ACHN (cell line): ENCODE data around the gene PSMF1.
"Not testable (repeated sequence)": the region's sequence is repeated elsewhere in the genome, so short reads cannot be mapped to it uniquely, and the experiment has no call there.

Experiments used
- DNase-seq: peaks from one replicate; pipeline ENCODE4 v3.0.0-alpha.2; 2015
- in situ Hi-C: cut with HindIII; loops from 2 replicates; pipeline ENCODE4 v1.10.0; 2017; ENCODE audit warnings: low sequenced_read_pairs, low pct_ligation_motif_present, low pct_unique_long_range_greater_than_20kb

Gene PSMF1

GRCh38 chr20:1203630-1204029, 85.2 kb downstream of the PSMF1 start:
- DNase-seq = no peak
- in situ Hi-C loops = no loop called here

GRCh38 chr20:1204113-1204512, 85.7 kb downstream of the PSMF1 start:
- in situ Hi-C loops = no loop called here
- DNase-seq = no peak

DNA sequence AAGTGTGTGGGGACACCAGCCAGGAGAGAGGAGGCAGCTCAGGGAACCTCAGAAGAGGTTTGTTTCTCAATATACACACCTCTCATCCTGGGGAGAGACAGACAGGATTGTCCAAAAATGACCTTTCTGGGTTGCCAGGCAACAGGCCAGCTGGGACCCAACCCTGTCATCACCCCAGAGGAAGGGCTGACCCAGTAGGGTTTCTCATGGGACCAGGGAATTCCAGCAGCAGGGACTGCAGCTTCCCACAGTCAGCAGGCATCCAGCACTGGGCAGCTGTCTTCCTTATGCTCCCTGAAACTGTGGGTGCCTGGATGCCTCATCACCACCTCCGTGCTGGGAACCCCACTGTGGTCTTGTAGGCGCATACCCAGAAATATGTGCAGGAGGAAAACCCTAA, 86.2 kb downstream of the PSMF1 start:
- in situ Hi-C loops = no loop called here

DNA sequence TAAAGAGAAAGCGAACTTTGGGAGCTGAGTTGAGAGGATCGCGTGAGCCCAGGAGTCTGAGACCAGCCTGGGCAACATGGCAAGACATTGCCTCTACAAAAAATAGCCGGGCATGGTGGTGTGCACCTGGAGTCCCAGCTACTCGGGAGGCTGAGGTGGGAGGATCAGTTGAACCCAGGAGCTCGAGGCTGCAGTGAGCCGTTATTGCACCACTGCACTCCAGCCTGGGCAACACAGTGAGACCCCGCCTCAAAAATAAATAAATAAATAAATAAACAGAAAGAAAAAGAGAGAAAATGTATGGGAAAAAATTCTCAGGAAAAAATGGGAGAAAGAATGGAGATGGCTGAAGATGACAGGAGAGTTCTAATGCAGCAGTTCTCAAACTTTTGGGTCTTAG, 87.4 kb downstream of the PSMF1 start:
- in situ Hi-C loops = no loop called here
- DNase-seq = no peak

More for the DNA sequence above, 86.2 kb downstream of the PSMF1 start:
- DNase-seq = no peak

DNA sequence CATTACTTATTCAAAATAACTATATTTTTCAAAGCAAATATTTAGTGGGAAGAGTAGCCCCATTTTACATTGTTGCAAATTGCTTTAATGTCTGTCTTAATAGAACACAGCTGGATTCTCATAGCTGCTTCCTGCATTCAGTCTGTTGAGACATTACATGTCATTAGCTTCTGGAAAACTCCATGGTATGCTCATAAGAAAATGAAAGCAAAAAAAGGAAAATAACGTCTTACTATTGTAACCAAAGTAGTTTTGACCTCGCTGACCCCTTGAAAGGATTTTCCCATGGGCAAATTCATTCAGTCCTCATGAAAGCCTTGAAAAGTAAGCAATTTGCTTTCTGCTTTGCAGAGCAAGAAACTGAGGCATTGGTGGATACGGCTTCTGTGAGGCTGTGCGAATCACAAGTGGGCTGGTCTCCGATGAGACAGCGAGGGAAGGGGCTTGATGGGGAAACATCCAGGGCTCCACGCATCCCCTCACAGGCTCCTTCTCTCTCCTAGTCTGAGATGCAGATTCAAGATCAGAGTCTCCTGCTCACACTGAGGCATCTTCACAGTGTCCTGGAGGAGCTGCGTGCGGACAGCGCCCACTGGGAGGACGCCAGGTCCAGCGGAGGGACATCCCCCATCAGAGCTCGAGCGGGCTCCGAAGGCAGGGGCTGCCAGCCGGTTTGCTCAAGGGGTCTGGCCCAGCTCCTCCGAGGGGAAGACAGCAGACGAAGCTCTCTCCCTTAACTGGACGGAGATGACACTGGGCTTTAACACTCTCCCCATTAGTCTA, 88.2 kb downstream of the PSMF1 start:
- in situ Hi-C loops = no loop called here
- no peak for DNase-seq

DNA sequence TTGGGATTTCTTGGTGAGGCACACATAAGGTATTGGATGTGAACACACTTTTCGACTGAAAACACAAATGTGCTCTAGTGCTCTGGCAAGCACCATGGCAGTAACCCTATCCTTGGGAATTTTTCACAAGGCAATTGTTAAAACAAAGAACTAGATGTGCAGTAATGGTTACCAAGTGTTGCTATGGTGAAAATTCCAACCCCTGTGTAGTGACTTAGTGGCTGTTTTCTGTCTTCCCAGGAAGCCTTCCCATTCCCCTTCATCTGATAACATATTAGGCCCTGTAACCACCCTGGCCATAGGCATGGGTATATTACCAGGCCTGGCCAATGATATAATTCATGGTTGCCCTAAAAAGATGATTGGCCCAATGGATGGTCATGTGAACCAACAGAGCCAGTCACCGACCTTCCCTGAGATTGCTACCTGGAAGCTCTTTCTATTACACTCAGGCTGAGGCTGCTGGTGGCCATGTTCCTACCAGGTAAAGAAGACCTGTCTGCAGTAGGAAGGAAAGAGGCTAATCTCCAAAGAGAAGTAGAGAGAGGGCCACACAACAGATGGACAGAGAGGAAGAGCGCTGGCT, 89.0 kb downstream of the PSMF1 start:
- in situ Hi-C loops = no loop called here
- DNase-seq = no peak

DNA sequence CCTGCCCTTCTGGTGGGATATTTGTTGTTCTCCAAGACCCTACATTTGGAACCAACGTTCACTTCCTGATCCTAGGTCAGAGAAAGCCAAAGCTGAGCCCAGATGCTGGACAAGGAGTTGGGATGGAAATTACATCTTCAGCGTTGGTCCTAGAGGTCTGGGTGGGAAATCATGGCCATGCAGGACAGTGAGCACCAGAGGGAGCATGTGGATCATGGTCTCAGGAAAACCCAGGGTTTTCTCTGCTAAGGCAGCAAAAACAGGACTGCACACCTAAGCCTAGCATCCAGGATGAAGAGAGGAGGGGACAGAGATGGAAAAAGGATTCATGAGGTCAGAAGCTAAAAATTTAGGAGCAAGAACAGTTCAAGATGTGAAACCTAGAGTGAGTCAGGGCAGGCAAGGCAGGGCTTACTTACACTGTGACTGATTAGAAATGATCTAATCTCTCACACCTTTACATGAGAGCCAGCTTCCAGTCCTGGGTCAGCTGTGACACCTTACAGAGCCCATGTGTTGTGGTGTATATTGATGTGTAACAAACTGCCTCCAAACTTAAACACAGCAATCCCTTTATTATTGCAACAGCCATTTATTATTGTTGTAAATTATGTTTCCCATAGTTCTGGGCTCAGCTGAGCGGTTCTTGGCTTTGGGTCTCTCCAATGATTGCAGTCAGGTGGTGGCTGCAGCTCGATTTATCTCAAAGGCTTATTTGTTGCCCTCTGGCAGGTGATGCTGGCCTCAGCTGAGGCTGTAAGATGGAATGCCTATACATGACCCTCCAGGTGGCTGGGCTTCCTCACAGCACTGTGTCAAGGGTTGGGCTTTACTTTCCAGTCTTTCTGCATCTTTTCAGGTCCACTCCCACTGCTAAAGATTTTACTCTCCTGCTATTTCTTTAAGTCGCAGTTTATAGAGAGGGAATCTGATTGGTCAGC, 91.3 kb downstream of the PSMF1 start:
- peak; percentile 25 for DNase-seq
- in situ Hi-C loops = no loop called here

DNA sequence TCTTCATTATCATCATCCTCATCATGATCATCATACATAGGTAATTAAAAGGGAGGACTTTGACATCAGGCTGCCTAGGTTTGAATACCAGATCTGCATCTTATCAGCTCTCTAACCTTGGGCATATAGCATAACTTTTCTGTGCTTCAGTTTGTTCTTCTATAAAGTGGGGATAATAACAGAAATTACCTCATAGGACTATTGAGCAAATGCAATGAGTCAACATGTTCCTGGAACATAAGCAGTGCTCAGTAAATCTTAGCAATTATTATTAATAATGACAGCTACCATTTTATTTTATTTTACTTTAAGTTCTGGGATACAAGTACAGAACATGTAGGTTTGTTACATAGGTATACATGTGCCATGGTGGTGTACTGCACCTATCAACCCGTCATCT, 92.1 kb downstream of the PSMF1 start:
- in situ Hi-C loops = no loop called here
- no peak for DNase-seq

DNA sequence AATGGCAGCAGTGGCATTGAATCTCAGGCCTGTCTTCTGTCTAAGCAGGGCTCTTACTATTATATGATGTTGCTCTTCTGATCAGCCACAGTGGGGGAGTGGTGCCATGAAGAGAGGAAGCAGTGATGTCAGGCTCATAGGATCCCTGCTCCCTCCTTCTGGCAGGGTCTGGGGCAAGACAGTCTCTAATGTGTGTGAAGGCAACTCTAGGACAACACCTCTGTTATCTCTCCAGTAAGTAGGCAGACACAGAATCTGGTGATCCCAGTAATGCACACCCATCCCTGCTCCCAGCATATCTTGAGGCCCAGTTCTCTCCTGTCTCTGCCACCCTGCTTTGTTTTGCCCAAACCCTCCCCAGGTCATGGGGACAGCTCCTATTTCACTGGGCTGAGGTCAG, 93.6 kb downstream of the PSMF1 start:
- no peak for DNase-seq
- in situ Hi-C loops = no loop called here

DNA sequence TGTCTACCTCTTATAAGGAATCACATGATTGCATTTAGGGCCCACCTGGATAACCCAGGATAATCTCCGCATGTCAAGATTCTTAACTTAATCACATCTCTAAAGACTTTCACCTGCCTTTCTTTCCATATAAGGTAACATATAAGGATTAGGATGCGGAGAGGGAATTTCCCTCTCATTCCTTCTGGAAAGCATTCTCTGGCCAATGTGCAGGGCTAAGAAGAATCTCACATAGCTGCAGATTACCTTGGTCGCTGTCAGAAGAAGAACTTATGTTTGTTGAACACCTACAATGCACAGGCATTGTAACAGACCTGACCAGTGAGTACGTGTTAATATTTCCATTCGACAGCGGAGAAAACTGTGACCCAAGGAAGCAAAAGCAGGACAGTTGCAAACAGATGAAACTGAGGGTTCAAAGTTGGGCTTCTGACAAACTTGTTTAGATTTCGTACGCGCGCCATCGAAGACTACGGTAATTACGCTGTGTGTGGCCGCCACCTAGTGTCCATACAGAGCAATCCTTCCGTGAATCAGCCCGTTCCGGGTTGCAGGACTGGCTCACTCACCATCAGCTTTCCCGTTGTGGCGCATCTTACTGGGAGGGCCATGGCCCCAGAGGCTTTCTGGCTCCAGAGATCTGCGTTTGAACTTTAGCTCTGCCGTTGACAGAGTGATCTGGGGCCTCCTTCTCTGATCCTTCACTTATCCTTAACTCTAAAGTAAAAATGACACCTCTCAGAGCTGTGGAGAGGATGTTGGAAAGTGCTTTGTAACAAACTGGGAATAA, 94.4 kb downstream of the PSMF1 start:
- peak; percentile 69 for DNase-seq
- in situ Hi-C loops = no loop called here

- in situ Hi-C loops = no loop called here
- DNase-seq = no peak
These were observed 96.4 kb downstream of the PSMF1 start for GRCh38 chr20:1214838-1215261.

- DNase-seq = no peak
- in situ Hi-C loops = no loop called here
These were observed 97.2 kb downstream of the PSMF1 start for GRCh38 chr20:1215386-1216170.

GRCh38 chr20:1216527-1217427, 98.4 kb downstream of the PSMF1 start:
- in situ Hi-C loops, DNase-seq: not testable (repeated sequence)
